Measurements from ENCODE around the gene TOGARAM1.

DNA sequence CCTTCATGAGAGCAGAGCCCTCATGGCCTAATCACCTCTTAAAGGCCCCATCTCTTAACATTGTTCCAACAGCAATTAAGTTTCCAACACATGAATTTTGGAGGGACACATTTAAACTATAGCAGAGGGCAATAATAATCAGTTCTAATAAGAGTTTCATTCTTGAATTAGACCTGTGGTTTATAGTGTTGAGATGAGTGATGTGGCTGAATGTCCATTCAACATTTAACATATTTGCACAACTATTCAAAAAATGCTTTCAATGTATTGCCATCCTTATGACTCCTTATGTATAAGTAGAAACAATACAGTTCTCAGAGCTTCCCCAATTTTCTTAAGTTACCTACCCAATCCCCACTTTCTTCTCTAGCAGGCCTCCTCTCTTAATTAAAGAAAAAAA, 21.8 kb upstream of the TOGARAM1 start:
- TF ChIP-seq EZH2 (IDR thresholded peaks at IDR 0.05; ENCODE audit: insufficient read depth, poor library complexity, severe bottlenecking) (no peak), EZH2phosphoT487 (IDR thresholded peaks at IDR 0.05; ENCODE audit: insufficient read depth, low read depth) (no peak)

Measured in GM23248 (cell line).